GM12878 (cell line): Measurements from ENCODE around the gene CAMKMT. TPM values are rescaled to one million over a fixed set of nuclear protein-coding genes. Genes with fewer than 3 reads are reported as not detected.

Source experiments
- ATAC-seq: fragments of 200-7000 bp; cut with Tn5 transposase; 3 replicates; pipeline ENCODE4 v1.9.1; 2020; ENCODE audit warnings: mild to moderate bottlenecking, moderate library complexity
- BruUV-seq: library from RNA; stranded (reverse); fragments of 400-500 nt; replicated peaks from 2 replicates; lab custom pipeline; 2021; lab: Mats Ljungman, UMichigan
- CTCF ChIA-PET: fragments of 300-600 bp; sonication (Branson Sonifier 250); formaldehyde crosslinking; extraction: SDS; loops from one replicate; lab custom pipeline; 2021; ENCODE audit warnings: inconsistent platforms; lab: Yijun Ruan, JAX
- POLR2A ChIA-PET: fragments of 350-600 bp; formaldehyde crosslinking; extraction: SDS; loops from one replicate; lab custom pipeline; 2021; ENCODE audit warnings: inconsistent platforms; lab: Charles Lee
- RAD21 ChIA-PET: fragments of 300-600 bp; sonication (Branson Sonifier 250); formaldehyde crosslinking; loops from one replicate; lab custom pipeline; 2023; ENCODE audit warnings: antibody characterized with exemption; ENCODE audit not compliant: unreplicated experiment; lab: Charles Lee
- SMC1A ChIA-PET: fragments of 300-600 bp; sonication (Branson Sonifier 250); formaldehyde crosslinking; loops from one replicate; lab custom pipeline; 2023; ENCODE audit not compliant: unreplicated experiment, uncharacterized antibody; lab: Charles Lee
- DNase-seq: peaks from one replicate; pipeline ENCODE4 v3.0.0-alpha.2; 2011; ENCODE audit warnings: low read depth, low spot score
- FAIRE-seq: peaks from 3 replicates; lab custom pipeline; 2011; peaks lifted over from hg19 to GRCh38; lab: Jason Lieb, UNC
- H2AFZ ChIP-seq: 2 replicates; pipeline ENCODE4 v1.6.0; 2011; ENCODE audit warnings: low read depth, low read length, control low read depth; ENCODE audit not compliant: control insufficient read depth
- H3K27ac ChIP-seq: 2 replicates; pipeline ENCODE4 v1.5.1; 2011; ENCODE audit warnings: control low read depth; ENCODE audit not compliant: control insufficient read depth, insufficient read depth
- H3K27me3 ChIP-seq, 2 experiments: replicated peaks in 1 of 2; 2 replicates each; pipeline versions ENCODE4 v1.6.0 to v1.6.1; 2011; ENCODE audit warnings: low read length in 1 of 2; ENCODE audit not compliant: control insufficient read depth in 2 of 2, insufficient read depth in 2 of 2
- H3K36me3 ChIP-seq, 2 experiments: 2 replicates each; pipeline ENCODE4 v1.5.1; 2011; ENCODE audit warnings: low read length in 1 of 2; ENCODE audit not compliant: control insufficient read depth in 2 of 2, insufficient read depth in 2 of 2
- H3K4me1 ChIP-seq: 2 replicates; pipeline ENCODE4 v1.6.1; 2011; ENCODE audit warnings: mild to moderate bottlenecking, low read length, moderate library complexity, mixed read lengths; ENCODE audit not compliant: control insufficient read depth, insufficient read depth
- H3K4me2 ChIP-seq: 2 replicates; pipeline ENCODE4 v1.6.0; 2011; ENCODE audit warnings: control low read depth; ENCODE audit not compliant: control insufficient read depth, insufficient read depth
- H3K4me3 ChIP-seq: fragments of 200-600 bp; sonication (generic); 2 replicates; pipeline ENCODE4 v1.5.1; 2016
- H3K79me2 ChIP-seq: 2 replicates; pipeline ENCODE4 v1.6.0; 2011; ENCODE audit warnings: low read length; ENCODE audit not compliant: control insufficient read depth, insufficient read depth
- H3K9ac ChIP-seq: 2 replicates; pipeline ENCODE4 v1.8.0; 2011; ENCODE audit warnings: low read length, control low read depth, mixed read lengths; ENCODE audit not compliant: control insufficient read depth, insufficient read depth
- H3K9me3 ChIP-seq: replicated peaks from 3 replicates; pipeline ENCODE4 v1.5.1; 2011; ENCODE audit warnings: mild to moderate bottlenecking, low read length; ENCODE audit not compliant: control insufficient read depth, insufficient read depth
- H4K20me1 ChIP-seq: 2 replicates; pipeline ENCODE4 v1.6.0; 2011; ENCODE audit not compliant: control insufficient read depth, insufficient read depth
- BHLHE40 ChIP-seq, 2 experiments: fragments of 450-650 bp in 1 of 2; IDR thresholded peaks; 2 replicates each; pipeline ENCODE4 v1.6.1; 2011 to 2017; ENCODE audit warnings: low read depth in 2 of 2, borderline replicate concordance in 1 of 2, improper control_type of control experiment in 1 of 2, low read length in 1 of 2, mild to moderate bottlenecking in 1 of 2
- REST ChIP-seq: IDR thresholded peaks from 2 replicates; pipeline ENCODE4 v1.6.1; 2012; ENCODE audit warnings: mild to moderate bottlenecking, low read depth, low read length
- WGBS: methylation state at CpG from one replicate; pipeline ENCODE4 v1.1.6; 2016; ENCODE audit warnings: low lambda C conversion rate; ENCODE audit not compliant: insufficient replicate concordance, insufficient coverage; ENCODE audit errors: missing lambda C conversion rate; 5-methylcytosine and 5-hydroxymethylcytosine counted together
- in situ Hi-C: fragments of 300-500 bp; cut with MboI; formaldehyde crosslinking; loops from 9 replicates; pipeline ENCODE4 v1.14.3; 2018; ENCODE audit warnings: mixed read lengths
- intact Hi-C: fragments of 100-400 bp; cut with micrococcal nuclease; formaldehyde crosslinking; loops from one replicate; pipeline ENCODE4 v1.14.2; 2022; ENCODE audit not compliant: unreplicated experiment
- polyA plus RNA-seq, 11 experiments: library from polyadenylated mRNA; depleted of rRNA in 4 of 11; unstranded in 6 of 11; stranded (reverse) in 5 of 11; fragments of >200 nt; fragmentation: Nextera tagmentation in 4 of 11; fragmentation: Illumina TruSeq in 1 of 11; extraction: Ambion mirVana in 4 of 11; extraction: Trizol in 1 of 11; gene quantifications; 1 replicate in 1 of 11; 2 replicates in 10 of 11; pipeline versions ENCODE4 v1.2.1 to v1.2.3, GENCODE V29; 2011 to 2016; ENCODE audit warnings: inconsistent platforms in 2 of 11, missing spikeins in 2 of 11, low read depth in 1 of 11
- total RNA-seq, 4 experiments: library from RNA; depleted of rRNA in 3 of 4; stranded (reverse); fragments of >200 nt in 3 of 4; fragmentation: Illumina TruSeq in 1 of 4; extraction: Trizol in 1 of 4; gene quantifications; 2 replicates each; pipeline versions ENCODE4 v1.2.1 to v1.2.3, GENCODE V29; 2013 to 2021

Gene CAMKMT
- total and polyA plus RNA-seq, 10 of the 15 experiments (the other 5 are each of a cell fraction or from before 2014, with no cell fraction given), result 2.7 to 16.0 (median 11.8) TPM

- TF ChIP-seq REST, result no peak
Measured at GRCh38 chr2:44572196-44572900, 210.6 kb downstream of the CAMKMT start (continued).

- intact Hi-C loops, result loop anchor here (10.0 kb wide), 1 partner anchor 261 kb away; no protein-coding TSS in a partner anchor
- Histone ChIP-seq H3K9me3 (no peaks in the 10 kb centered on the region), H3K79me2 (no peaks in the 10 kb centered on the region), H3K27ac (no peak overlapping the region), H3K4me3 (no peak overlapping the region), H3K27me3 (no peaks in the 10 kb centered on the region), H3K4me1 (peaks cover 9% of the 10 kb centered on the region), H3K9ac (no peak overlapping the region), H3K36me3 (no peaks in the 10 kb centered on the region), H2AFZ (no peak overlapping the region), H3K4me2 (no peak overlapping the region), H4K20me1 (no peaks in the 10 kb centered on the region)
- ChIA-PET POLR2A (no interaction called here), RAD21 (no interaction called here), SMC1A (interaction anchor here (0.7 to 1.0 kb wide), 2 partner anchors 25 to 134 kb away, joined by 3 read pairs; no protein-coding TSS in a partner anchor), CTCF (interaction anchor here (0.8 to 1.9 kb wide), 2 partner anchors 12 to 382 kb away, joined by 4 read pairs; no protein-coding TSS in a partner anchor)
- peak; percentile 35 for FAIRE-seq
- 86% methylated on average over 5 of the region's 5 CpGs for WGBS
- no peak for DNase-seq
- no peak for ATAC-seq
- in situ Hi-C loops, result no loop called here
- TF ChIP-seq BHLHE40 (IDR thresholded peaks at IDR 0.05; ENCODE audit: borderline replicate concordance in 1 of 2, low read depth in 2 of 2, low read length in 1 of 2), result no peak
- no TSS peak for BruUV-seq
Measured at GRCh38 chr2:44573996-44574395, 212.2 kb downstream of the CAMKMT start.
